ENCODE results near the gene ASGR1.
"Not testable (repeated sequence)": the region's sequence is repeated elsewhere in the genome, so short reads cannot be mapped to it uniquely, and the experiment has no call there.

ASGR1 gene

DNA sequence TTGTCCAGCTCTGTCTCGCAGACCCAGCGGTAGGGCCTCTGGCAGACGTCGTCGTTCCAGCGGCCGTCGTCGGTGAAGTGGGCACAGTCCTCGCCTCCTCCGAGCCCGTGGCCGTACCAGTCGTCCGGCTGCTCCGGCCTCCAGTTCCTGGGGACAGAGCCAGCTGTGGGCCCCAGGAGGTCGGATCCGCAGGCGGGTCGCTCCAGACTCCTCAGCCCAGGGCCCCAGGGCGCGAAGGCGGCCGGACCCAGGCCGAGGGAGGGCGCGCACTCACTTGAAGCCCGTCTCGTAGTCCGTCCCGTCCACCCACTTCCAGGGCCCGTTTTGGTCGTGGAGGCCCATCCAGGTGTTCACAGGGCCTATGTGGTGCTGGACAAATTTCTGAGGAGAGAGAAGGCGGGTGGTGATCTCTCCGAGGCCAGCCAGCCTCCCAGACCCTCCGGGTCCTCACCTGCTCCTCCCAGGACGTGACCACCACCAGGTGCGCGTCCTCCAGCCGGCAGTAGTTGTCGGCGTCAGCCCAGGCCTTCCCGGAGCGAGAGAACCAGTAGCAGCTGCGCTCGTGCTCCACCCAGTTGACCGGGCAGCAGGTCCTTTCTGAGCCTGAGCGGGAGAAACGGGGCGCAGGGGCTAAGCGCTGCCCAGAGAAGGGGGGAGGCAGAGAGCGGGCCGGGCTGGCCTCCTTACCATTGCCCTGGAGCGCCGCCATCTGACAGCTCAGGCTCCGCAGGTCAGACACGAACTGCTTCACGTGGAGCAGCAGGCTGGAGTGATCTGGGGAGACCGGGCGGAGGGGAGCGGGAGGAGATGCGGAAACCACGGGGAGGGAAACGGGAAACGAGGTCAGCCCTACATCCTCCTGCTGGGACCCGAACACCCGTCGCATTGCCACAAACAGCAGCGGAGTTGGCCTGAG lies 5.2 kb downstream of the ASGR1 start:
- Mint-ChIP-seq H3K27ac (no peak overlapping the region), H3K4me3 (no peak overlapping the region), H3K36me3 (no peaks in the 10 kb centered on the region), H3K4me1 (peaks cover 8 to 13% of the 10 kb centered on the region in 2 donors), H3K27me3 (peaks cover 11 to 18% of the 10 kb centered on the region in 2 donors), H3K9me3 (peaks cover 0 to 5% of the 10 kb centered on the region in 2 donors)
- DNase-seq: peak; percentile 23
- ATAC-seq (replicated peaks): peak; percentile 62 to 64

DNA sequence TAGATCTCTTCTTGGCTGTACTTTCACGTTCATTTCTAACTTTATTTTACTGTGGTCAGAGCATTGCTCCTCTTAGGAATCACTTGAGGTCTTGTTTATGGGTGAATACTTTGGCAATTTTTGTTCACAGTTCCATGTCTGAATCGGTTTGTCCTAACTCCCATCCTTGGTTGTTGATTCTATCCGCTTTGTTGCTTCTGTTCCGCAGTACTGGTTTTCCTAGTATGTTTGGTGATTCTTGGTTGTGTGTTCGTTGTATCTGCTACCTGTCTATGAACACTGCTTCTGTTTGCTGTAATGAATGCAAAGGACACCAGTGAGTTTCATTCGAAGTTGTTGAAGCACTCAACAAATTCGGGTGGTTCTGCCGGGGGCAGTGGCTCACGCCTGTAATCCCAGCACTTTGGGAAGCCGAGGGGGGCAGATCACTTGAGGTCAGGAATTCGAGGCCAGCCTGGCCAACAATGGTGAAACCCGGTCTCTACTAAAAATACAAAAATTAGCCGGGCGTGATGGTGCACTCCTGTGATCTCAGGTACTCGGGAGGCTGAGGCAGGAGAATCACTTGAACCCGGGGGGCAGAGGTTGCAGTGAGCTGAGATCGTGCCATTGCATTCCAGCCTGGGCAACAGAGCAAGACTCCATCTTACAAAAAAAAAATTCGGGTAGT lies 6.5 kb downstream of the ASGR1 start:
- not testable (repeated sequence) for H3K9me3 Mint-ChIP-seq; H3K4me3 Mint-ChIP-seq; H3K36me3 Mint-ChIP-seq; H3K27me3 Mint-ChIP-seq; H3K4me1 Mint-ChIP-seq; DNase-seq; H3K27ac Mint-ChIP-seq; ATAC-seq (replicated peaks)

DNA sequence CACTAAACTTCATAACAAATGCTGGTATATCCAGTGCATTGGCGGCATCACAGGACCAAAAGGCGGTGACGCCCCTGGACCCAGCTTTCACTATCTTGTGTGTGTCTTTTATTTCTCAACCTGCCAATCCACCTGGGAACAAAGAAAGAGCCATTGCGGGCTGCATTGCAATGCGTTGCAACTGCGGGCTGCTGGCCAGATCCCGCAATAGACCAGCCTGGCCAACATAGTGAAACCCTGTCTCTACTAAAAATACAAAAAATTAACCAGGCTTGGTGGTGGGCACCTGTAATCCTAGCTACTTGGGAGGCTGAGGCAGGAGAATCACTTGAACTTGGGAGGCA lies 9.6 kb downstream of the ASGR1 start:
- H3K27ac Mint-ChIP-seq; H3K36me3 Mint-ChIP-seq; DNase-seq; H3K4me3 Mint-ChIP-seq; ATAC-seq (replicated peaks); H3K4me1 Mint-ChIP-seq; H3K9me3 Mint-ChIP-seq: not testable (repeated sequence)
- peaks cover 10 to 19% of the 10 kb centered on the region in 2 donors for H3K27me3 Mint-ChIP-seq

DNA sequence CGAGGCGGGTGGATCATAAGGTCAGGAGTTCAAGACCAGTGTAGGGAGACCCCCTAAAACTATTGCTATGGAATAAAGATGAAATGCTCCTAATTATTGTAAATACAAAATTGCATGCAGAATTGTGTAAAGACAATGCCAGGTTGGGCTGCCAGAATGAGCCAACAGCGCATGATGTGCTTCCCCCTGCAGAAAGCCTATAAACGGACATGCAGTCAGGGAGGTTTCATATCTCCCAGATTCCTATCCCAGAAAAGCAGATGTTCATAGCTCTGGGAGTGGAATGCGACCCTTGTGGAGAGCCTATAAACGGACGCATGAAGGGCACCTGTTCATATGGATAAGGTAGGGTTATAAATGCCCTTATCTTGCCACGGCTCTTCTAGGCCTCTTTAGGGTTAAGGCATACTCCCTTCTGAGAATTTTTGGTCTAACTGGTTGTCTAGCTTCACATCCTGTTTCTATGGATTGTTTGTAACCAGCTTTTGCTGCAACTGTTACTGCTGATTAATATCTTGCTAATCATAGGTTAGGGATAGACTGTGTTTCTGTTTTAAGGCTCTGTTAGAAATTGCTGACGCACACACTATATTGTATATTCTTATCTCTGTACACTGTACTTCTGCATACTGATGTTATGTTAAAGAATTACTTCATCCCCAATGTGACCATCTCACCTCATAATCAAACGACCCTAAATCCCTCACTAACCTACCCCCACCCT lies 10.2 kb downstream of the ASGR1 start:
- not testable (repeated sequence) for H3K27ac Mint-ChIP-seq; H3K36me3 Mint-ChIP-seq; DNase-seq; H3K4me1 Mint-ChIP-seq; H3K4me3 Mint-ChIP-seq; H3K9me3 Mint-ChIP-seq; ATAC-seq (replicated peaks)
- peaks cover 12 to 21% of the 10 kb centered on the region in 2 donors for H3K27me3 Mint-ChIP-seq

DNA sequence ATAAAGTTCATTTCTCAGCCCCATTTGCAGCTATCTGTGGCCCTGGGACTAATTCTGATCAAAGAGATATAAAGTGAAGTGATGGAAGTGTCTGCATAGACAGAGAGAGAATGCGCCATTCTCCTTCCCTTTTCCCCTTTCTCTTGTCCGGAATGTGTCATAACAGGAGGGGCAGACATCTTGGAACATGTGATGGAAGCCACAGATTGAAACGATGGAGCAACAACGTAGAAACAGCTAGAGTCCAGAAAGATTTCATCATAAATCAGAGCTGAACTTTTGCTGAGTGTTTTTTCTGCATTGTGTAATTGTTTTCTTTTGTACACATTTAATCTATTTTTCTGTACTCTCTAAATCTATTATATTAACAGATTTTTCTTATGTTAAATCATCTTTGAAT lies 11.3 kb downstream of the ASGR1 start:
- DNase-seq (no peak), ATAC-seq (replicated peaks) (no peak)
- Mint-ChIP-seq H3K27ac (no peak overlapping the region), H3K4me3 (no peak overlapping the region), H3K27me3 (peaks cover 16 to 23% of the 10 kb centered on the region in 2 donors), H3K4me1 (no peaks in the 10 kb centered on the region), H3K9me3 (peaks cover 0 to 5% of the 10 kb centered on the region in 2 donors), H3K36me3 (no peaks in the 10 kb centered on the region)

DNA sequence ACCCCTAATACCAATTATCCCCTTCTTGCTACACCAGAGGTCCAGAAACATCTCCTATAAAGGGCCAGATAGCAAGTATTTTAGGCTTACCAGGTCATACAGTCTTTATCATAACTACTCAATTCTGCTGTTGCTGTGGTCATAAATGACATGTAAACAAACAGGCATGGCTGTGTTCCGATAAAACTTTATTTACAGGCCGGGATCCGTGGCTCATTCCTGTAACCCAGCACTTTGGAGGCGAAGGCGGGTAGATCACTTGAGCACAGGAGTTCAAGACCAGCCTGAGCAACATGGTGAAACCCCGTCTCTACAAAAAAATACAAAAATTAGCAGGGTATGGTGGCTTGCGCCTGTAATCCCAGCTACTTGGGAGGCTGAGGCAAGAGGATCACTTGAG lies 12.3 kb downstream of the ASGR1 start:
- Mint-ChIP-seq H3K4me1 (no peaks in the 10 kb centered on the region), H3K27ac (no peak overlapping the region)

DNA sequence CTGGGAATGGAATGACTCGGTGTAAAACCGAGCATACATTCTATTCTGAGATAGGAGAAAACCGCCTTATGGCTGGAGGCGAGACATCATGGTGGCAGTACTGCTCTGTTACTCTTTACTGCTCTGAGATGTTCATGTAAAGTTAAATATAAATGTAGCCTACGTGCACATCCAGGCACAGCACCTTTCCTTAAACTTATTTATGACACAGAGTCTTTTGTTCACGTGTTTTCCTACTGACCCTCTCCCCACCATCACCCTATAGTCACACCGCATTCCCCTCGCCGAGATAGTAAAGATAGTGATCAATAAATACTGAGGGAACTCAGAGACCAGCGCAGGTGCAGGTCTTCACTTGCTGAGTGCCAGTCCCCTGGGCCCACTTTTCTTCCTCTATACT lies 19.6 kb downstream of the ASGR1 start:
- H3K4me3 Mint-ChIP-seq; H3K36me3 Mint-ChIP-seq; H3K9me3 Mint-ChIP-seq; DNase-seq; H3K27ac Mint-ChIP-seq; ATAC-seq (replicated peaks); H3K4me1 Mint-ChIP-seq: not testable (repeated sequence)
- H3K27me3 Mint-ChIP-seq: peaks cover 26 to 30% of the 10 kb centered on the region in 2 donors

More for the DNA sequence above, 12.3 kb downstream of the ASGR1 start:
- Mint-ChIP-seq H3K27me3 (peaks cover 22 to 24% of the 10 kb centered on the region in 2 donors), H3K36me3 (no peaks in the 10 kb centered on the region), H3K4me3 (no peak overlapping the region), H3K9me3 (peaks cover 0 to 5% of the 10 kb centered on the region in 2 donors)
- no peak for ATAC-seq (replicated peaks)
- DNase-seq: no peak

DNA sequence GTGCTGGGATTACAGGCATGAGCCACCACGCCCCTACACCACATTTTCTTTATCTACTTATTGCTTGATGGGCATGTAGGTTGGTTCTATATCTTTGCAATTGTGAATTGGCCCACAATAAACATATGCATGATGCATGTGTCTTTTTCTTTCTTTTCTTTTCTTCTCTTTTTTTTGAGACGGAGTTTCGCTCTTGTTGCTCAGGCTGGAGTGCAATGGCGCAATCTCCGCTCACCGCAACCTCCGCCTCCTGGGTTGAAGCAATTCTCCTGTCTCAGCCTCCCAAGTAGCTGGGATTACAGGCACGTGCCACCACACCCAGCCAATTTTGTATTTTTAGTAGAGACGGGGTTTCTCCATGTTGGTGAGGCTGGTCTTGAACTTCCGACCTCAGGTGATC lies 20.7 kb downstream of the ASGR1 start:
- not testable (repeated sequence) for DNase-seq; H3K36me3 Mint-ChIP-seq; H3K9me3 Mint-ChIP-seq; H3K4me3 Mint-ChIP-seq; H3K27ac Mint-ChIP-seq; ATAC-seq (replicated peaks); H3K4me1 Mint-ChIP-seq
- H3K27me3 Mint-ChIP-seq: peaks cover 32 to 33% of the 10 kb centered on the region in 2 donors

DNA sequence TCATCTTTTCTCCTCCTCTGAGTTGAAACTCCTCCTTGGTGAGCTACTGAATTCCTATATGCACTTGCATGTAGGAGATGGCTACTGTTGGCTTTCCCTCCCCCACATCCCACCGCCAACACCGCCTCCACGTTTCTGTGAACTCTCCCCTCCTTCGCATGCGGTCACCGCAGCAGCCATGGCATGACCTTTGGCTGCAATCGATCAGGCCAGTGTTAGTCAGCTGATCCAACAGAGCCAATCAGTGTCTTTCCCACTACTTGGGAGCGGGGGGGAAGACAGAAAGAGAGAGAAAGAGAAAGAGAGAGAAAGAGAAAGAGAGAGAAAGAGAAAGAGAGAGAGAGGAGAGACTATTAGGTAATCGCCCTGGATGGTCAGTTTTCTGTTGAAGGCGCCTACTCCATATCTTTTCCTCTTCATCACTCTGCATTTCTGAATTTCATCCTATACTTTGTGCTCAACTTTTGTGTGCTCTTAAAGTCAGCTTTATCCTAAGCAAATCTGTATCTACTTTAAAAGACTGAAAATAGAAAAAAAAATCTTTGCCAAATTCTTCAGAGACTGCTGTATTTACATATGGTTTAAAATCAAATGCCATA lies 22.7 kb downstream of the ASGR1 start:
- H3K36me3 Mint-ChIP-seq: no peaks in the 10 kb centered on the region
- H3K9me3 Mint-ChIP-seq: no peaks in the 10 kb centered on the region
- H3K4me3 Mint-ChIP-seq: no peak overlapping the region
- DNase-seq (no peak), ATAC-seq (replicated peaks) (no peak)
- no peak overlapping the region for H3K27ac Mint-ChIP-seq
- H3K27me3 Mint-ChIP-seq: peaks cover 29 to 34% of the 10 kb centered on the region in 2 donors
- H3K4me1 Mint-ChIP-seq: no peaks in the 10 kb centered on the region

DNA sequence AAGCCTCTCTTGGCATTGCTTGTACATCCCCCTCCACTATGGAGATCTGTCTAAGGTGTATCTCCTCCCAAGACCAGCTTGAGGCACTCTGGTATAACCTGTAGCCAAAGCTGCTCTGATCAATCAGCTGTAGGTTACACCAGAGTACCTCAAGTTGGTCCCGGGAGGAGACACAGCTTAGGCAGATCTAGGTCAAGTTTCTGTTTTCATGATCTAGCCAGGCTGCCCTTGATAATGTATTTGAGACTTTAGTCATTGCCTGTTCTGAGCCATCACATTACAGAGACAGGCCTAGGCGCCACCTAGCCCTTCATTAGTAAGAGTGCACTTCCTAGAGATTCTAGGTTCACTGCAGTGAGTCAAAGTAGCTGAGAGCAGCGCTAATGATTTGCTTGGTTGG lies 31.4 kb downstream of the ASGR1 start:
- H3K27me3 Mint-ChIP-seq: peaks cover 10 to 16% of the 10 kb centered on the region in 2 donors
- DNase-seq (no peak), ATAC-seq (replicated peaks) (no peak)
- no peak overlapping the region for H3K27ac Mint-ChIP-seq
- H3K36me3 Mint-ChIP-seq: no peaks in the 10 kb centered on the region
- H3K4me1 Mint-ChIP-seq: no peaks in the 10 kb centered on the region
- no peaks in the 10 kb centered on the region for H3K9me3 Mint-ChIP-seq
- no peak overlapping the region for H3K4me3 Mint-ChIP-seq

DNA sequence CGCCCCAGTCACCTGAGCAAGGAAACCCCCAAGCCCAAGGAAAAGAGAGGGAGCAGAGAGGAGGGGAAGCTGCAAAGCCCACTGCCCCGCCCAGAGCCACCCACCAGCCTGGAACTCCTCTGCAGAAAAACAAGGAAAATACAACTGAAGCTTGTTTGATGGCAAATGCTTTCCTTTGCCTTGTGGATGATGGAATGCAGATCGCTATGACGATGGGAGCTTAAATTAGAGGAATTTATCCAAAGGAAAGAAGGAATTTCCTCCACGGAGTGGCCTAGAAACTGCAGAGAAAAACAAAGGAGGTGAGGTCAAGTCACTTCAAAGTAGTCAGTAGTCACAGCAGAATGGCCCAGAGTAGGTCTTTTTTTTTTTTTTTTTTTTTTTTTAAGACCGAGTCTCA lies 33.1 kb downstream of the ASGR1 start:
- no peak overlapping the region for H3K4me3 Mint-ChIP-seq
- peaks cover 0 to 24% of the 10 kb centered on the region in 2 donors for H3K27me3 Mint-ChIP-seq
- no peaks in the 10 kb centered on the region for H3K9me3 Mint-ChIP-seq
- H3K27ac Mint-ChIP-seq: no peak overlapping the region
- ATAC-seq (replicated peaks): no peak
- no peak for DNase-seq
- no peaks in the 10 kb centered on the region for H3K36me3 Mint-ChIP-seq
- peaks cover 0 to 2% of the 10 kb centered on the region in 2 donors for H3K4me1 Mint-ChIP-seq

DNA sequence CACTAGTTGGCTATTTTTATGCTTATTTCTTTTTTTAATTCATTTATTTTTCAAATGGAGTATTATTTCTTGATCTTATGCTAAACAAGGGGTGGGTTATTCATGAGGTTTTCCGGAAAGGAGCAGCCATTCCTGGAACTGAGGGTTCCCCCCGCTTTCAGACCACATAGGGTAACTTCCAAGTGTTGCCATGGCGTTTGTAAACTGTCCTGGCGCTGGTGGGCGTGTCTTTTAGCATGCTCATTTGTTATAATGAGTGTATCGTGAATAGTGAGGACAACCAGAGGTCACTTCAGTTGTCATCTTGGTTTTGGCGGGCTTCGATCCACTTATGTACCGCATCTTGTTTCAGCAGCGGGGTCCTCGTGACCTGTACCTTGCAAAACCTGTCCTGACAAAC lies 35.0 kb downstream of the ASGR1 start:
- ATAC-seq (replicated peaks) (no peak), DNase-seq (no peak)
- H3K4me3 Mint-ChIP-seq: no peak overlapping the region
- no peaks in the 10 kb centered on the region for H3K36me3 Mint-ChIP-seq
- H3K27ac Mint-ChIP-seq: no peak overlapping the region
- H3K9me3 Mint-ChIP-seq: no peaks in the 10 kb centered on the region
- peaks cover 0 to 2% of the 10 kb centered on the region in 2 donors for H3K4me1 Mint-ChIP-seq
- H3K27me3 Mint-ChIP-seq: peaks cover 14 to 27% of the 10 kb centered on the region in 2 donors

DNA sequence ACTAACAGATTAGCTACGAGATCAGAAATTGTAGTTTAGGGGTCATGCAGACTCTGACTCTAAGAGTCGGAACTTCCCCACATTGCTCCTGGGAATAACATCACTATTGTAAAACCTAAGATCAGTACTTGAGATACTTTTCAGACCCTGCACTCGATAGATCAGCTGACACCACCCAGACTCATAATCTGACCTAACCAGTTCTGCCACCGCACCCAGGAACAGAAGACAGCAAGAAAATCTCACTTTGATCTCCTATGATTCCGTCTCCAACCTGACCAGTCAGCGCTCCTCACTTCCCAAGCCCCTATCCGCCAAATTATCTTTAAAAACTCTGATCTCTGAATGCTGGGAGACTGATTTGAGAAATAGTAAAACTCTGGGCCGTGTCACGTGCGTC lies 37.3 kb downstream of the ASGR1 start:
- Mint-ChIP-seq H3K4me1 (peaks cover 0 to 2% of the 10 kb centered on the region in 2 donors), H3K4me3 (no peak overlapping the region), H3K9me3 (no peaks in the 10 kb centered on the region), H3K36me3 (no peaks in the 10 kb centered on the region), H3K27me3 (peaks cover 30 to 34% of the 10 kb centered on the region in 2 donors), H3K27ac (no peak overlapping the region)
- ATAC-seq (replicated peaks) (no peak), DNase-seq (no peak)

DNA sequence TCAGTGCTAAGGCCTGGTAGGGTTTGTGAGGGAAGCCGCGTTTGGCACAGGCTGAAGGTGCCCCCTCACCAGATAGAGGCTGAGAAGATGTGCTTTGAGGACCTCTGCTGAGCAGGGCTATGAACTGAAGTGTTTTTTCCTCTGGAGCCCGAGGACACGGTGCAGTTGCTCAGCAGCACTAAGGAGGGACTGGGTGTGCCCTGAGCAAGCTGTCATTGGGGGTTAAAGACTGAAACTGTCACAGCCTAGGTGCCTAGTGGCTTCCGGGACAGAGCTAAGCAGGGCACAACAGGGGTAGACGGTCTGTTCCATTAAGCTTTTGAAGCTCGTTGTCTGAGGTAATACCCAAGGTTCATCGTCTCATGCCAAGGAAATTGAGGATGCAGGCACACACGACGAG lies 39.8 kb downstream of the ASGR1 start:
- DNase-seq (no peak), ATAC-seq (replicated peaks) (no peak)
- peaks cover 2 to 10% of the 10 kb centered on the region in 2 donors for H3K4me1 Mint-ChIP-seq
- H3K9me3 Mint-ChIP-seq: no peaks in the 10 kb centered on the region
- no peaks in the 10 kb centered on the region for H3K36me3 Mint-ChIP-seq
- peaks cover 23 to 39% of the 10 kb centered on the region in 2 donors for H3K27me3 Mint-ChIP-seq
- peak overlapping the region; percentile 31 for H3K27ac Mint-ChIP-seq
- no peak overlapping the region for H3K4me3 Mint-ChIP-seq
